Stimulated activated CD4-positive, alpha-beta T cell treated with anti-CD3 and anti-CD28 coated beads, TNF-alpha, amount 100 ng/mL, for 4 hours (primary cell): ENCODE results near the gene OR5B21.

ENCODE experiments used
- DNase-seq, 3 experiments: peaks; one replicate each; pipeline ENCODE4 v3.0.0-alpha.2; 2020; ENCODE audit warnings: low read depth in 3 of 3

Gene OR5B21

GRCh38 chr11:58508005-58508404 lies at the start of gene OR5B21:
Gene OR5B21 (minus strand): TSS chr11:58508105. CDS start chr11:58508105, 0 bp downstream.
- no peak for DNase-seq

GRCh38 chr11:58549644-58550043 lies 41.7 kb upstream of the OR5B21 start:
- DNase-seq, result no peak

- no peak for DNase-seq
These were observed 38.9 kb upstream of the OR5B21 start for GRCh38 chr11:58546841-58547240.

DNA sequence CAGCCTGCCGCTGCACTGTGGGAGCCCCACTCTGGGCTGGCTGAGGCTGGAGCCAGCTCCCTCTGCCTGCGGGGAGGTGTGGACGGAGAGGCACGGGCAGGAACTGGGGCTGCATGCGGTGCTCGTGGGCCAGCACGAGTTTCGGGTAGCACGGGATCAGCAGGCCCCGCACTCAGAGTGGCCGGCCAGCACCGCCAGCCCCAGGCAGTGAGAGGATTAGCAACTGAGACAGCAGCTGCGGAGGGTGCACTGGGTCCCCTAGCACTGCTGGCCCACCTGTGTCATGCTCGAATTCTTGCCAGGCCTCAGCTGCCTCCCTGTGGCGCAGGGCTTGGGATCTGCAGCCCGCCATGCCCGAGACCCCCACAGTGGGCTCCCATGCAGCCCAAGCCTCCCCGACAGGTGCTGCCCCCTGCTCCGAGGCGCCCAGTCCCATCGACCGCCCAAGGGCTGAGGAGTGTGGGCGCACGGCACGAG lies 24.0 kb upstream of the OR5B21 start:
- no peak for DNase-seq

- DNase-seq, result no peak
These were observed 22.3 kb upstream of the OR5B21 start for GRCh38 chr11:58530236-58530635.

GRCh38 chr11:58527429-58527828 lies 19.5 kb upstream of the OR5B21 start:
- DNase-seq, result no peak

- no peak for DNase-seq
These were observed 18.8 kb upstream of the OR5B21 start for GRCh38 chr11:58526721-58527120.

DNA sequence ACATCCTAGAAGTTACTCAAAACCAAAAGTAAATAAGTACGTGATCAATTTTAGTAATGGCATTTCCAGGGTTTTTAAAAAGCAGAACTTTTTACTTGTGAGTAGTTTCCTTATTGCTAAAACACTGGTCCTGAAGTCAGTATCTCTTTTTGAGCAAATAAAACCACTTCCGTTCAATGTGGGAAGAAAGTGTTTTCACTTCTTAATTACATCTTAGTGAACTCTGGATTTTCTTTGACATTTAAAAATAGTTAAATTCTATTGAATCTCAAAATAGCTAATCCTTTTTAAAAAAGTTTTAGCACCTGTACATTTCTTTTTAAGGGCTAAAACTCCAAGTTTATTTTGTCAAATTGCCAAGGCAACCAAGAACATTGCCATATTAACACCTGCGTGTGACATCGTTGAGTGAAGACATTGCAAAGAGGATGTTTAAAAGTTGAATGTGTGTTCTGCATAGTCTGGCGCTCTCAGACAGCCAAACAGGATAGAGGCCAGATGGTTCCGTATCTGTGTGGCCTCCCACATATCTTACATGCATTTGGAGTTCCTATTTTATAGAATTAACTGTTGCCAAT lies 17.2 kb upstream of the OR5B21 start:
- DNase-seq, result no peak

- DNase-seq, result peak in 1 of 3 experiments; percentile 9
These were observed 16.5 kb upstream of the OR5B21 start for GRCh38 chr11:58524232-58525036.

DNA sequence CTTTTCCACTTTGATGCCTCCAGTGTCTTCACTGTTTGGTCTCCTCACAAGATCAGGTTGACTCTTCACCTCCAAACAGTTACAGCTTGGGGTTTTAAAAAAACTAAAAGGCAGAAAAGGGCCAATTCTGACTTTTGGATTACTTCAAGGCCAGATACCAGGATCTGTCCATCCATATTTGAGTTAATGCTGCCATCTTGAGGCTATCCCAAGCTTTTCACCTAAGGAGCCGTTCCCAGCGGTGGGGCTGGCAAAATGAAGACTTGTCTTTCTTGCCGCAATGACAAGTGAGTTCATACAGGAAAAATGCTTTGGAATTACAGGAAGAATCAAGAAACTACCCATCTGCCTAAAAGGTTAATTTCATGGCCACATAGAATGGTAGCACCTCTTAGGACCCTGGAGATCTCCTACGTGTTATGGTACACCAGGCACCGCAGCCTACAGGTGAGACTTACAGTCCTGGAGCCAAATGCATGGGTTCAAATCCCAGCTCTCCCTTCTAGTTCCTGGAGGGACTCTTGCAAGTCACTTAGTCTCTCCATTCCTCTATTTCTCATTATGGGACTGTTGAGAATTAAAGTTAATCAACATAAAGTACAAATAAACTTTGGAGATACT lies 6.0 kb upstream of the OR5B21 start:
- no peak for DNase-seq

DNA sequence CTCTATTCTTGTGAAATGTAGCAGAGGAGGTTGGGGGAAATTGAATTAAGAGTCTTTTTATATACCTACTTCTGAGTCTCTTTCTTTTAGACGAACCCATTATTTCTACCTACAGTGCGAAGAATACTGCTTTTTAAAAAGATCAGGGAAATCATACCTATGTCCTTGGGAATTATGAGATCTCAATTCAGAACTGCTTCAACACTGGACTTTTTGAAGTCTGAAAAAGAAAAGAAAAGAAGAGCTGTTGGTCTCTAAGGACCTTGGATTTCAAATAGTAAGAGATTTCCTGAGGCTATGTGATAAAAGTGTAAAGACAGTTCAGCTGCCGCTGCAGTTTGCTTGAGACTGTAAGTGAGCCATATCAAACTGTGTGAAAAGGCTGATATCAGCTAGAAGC lies 3.7 kb upstream of the OR5B21 start:
- DNase-seq, result no peak

GRCh38 chr11:58509748-58510147 lies 1.8 kb upstream of the OR5B21 start:
- DNase-seq, result no peak

DNA sequence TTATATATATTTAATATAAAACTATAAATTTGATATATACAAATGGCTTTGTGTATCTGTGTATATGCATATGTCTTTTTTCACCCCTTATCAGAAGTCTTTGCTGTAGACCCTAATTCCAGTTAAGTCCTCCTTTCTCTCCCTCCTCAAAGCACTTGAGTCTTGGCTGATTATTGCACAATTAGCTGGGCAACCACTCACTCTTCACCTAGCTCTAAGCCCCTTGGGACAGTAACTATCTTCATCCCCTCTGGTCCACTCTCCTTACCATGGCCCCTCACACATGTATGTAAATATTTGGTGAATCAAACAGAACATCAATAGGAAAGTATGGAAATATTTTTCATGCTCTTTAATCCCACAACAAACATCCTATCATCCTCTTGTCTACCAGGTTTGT lies 909 bp upstream of the OR5B21 start:
- no peak for DNase-seq

DNA sequence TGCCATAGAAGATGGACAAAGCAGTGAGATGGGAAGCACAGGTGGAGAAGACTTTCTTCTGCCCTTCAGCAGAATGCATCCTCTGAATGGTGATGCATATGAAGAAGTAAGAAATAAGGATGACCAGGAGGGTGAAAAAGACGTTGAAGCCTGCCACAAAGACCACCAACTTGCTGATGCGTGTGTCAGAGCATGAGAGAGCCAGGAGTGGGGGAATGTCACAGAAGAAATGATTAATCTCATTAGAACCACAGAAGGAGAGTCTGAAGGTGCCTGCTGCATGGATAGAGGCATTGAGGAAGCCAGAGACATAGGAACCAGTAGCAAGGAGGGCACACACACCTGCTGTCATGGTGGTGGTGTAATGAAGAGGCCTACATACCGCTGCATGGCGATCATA lies 550 bp downstream of the OR5B21 start:
- DNase-seq, result no peak

GRCh38 chr11:58506935-58507334 lies 970 bp downstream of the OR5B21 start:
- DNase-seq, result no peak

- no peak for DNase-seq
These were observed 2.1 kb downstream of the OR5B21 start for GRCh38 chr11:58505849-58506248.

- DNase-seq, result no peak
These were observed 3.7 kb downstream of the OR5B21 start for GRCh38 chr11:58504232-58504631.

GRCh38 chr11:58503361-58503856 lies 4.5 kb downstream of the OR5B21 start:
- no peak for DNase-seq

DNA sequence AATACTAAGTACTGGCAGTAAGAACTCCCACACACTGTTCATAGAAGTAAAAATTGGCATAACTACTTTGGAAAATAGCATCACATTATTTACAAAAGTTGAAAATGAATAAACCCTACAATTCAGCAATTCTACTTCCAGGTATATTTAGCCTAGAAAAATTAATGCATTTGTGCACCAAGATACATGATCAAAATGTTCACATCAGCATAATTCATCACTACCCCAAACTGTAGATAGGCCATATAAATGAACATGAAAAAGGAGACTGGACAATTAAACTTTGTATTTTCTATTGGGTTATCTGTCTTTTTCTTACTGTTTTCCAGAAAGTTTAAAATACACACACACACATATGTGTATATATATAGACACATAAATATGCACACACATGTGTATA lies 5.9 kb downstream of the OR5B21 start:
- DNase-seq, result no peak

DNA sequence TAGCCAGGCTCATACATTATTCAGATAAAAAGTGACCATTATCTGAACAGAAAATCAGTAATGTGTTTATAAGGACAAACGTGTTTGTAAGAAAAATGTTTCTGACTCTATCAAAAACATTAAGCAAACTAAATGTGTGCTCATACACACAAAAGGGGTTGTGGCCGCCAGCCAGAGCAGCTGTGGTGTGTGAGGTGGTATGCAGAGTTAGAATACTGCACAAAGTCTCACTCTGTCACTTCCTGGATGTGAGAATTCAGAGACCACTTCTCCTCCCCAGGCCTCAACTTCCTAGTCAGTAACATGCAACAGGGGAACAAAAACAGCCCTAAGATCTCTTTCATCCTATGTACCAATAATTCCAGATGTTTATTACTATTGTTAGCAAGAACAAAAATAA lies 9.4 kb downstream of the OR5B21 start:
- no peak for DNase-seq

GRCh38 chr11:58497951-58498350 lies 10.0 kb downstream of the OR5B21 start:
- DNase-seq, result no peak

GRCh38 chr11:58495906-58496305 lies 12.0 kb downstream of the OR5B21 start:
- DNase-seq, result no peak

GRCh38 chr11:58494101-58494500 lies 13.8 kb downstream of the OR5B21 start:
- DNase-seq, result no peak
